ENCODE data around the gene TAP2. TPM values are rescaled to one million over a fixed set of nuclear protein-coding genes. Genes with fewer than 3 reads are reported as not detected.

Gene TAP2
- total and polyA plus RNA-seq, 8 donors, result 5.0 to 23.1 (median 12.2) TPM

GRCh38 chr6:32868257-32868788 is 29.8 kb upstream of the TAP2 start:
- Histone ChIP-seq H3K36me3 (no peaks in the 10 kb centered on the region), H3K9me3 (no peaks in the 10 kb centered on the region), H3K4me3 (no peak overlapping the region), H3K4me1 (no peaks in the 10 kb centered on the region), H3K27me3 (no peaks in the 10 kb centered on the region), H3K27ac (no peak overlapping the region)
- TF ChIP-seq, protein P1, sequence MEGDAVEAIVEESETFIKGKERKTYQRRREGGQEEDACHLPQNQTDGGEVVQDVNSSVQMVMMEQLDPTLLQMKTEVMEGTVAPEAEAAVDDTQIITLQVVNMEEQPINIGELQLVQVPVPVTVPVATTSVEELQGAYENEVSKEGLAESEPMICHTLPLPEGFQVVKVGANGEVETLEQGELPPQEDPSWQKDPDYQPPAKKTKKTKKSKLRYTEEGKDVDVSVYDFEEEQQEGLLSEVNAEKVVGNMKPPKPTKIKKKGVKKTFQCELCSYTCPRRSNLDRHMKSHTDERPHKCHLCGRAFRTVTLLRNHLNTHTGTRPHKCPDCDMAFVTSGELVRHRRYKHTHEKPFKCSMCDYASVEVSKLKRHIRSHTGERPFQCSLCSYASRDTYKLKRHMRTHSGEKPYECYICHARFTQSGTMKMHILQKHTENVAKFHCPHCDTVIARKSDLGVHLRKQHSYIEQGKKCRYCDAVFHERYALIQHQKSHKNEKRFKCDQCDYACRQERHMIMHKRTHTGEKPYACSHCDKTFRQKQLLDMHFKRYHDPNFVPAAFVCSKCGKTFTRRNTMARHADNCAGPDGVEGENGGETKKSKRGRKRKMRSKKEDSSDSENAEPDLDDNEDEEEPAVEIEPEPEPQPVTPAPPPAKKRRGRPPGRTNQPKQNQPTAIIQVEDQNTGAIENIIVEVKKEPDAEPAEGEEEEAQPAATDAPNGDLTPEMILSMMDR (IDR thresholded peaks at IDR 0.05), result peak; percentile 84 to 94 (median 91)
- peak in 5 of 6 donors; percentile 59 to 91 (median 76) for DNase-seq
- 7 to 8% methylated on average over 5 of the region's 5 CpGs for WGBS, 2 donors
- peak; percentile 72 to 92 (median 90) for ATAC-seq
- intact Hi-C loops (cut with DNase I), result loop anchor here in 1 of 3 donors (5.0 kb wide), 1 partner anchor 41 kb away; no protein-coding TSS in a partner anchor
- FAIRE-seq, result peak; percentile 93

- no peak for DNase-seq
- Histone ChIP-seq H3K4me3 (no peak overlapping the region), H3K27ac (no peak overlapping the region), H3K9me3 (no peaks in the 10 kb centered on the region), H3K36me3 (no peaks in the 10 kb centered on the region), H3K4me1 (no peaks in the 10 kb centered on the region), H3K27me3 (no peaks in the 10 kb centered on the region)
- FAIRE-seq, result no peak
- TF ChIP-seq, protein P1 (IDR thresholded peaks at IDR 0.05), result no peak
- peak in 1 of 4 donors; percentile 19 for ATAC-seq
- 15 to 17% methylated on average over 8 of the region's 8 CpGs for WGBS, 2 donors
- intact Hi-C loops (cut with DNase I), result loop anchor here in 1 of 3 donors (5.0 kb wide), 1 partner anchor 40 kb away; no protein-coding TSS in a partner anchor
Observed at GRCh38 chr6:32867554-32868256, 29.2 kb upstream of the TAP2 start.

DNA sequence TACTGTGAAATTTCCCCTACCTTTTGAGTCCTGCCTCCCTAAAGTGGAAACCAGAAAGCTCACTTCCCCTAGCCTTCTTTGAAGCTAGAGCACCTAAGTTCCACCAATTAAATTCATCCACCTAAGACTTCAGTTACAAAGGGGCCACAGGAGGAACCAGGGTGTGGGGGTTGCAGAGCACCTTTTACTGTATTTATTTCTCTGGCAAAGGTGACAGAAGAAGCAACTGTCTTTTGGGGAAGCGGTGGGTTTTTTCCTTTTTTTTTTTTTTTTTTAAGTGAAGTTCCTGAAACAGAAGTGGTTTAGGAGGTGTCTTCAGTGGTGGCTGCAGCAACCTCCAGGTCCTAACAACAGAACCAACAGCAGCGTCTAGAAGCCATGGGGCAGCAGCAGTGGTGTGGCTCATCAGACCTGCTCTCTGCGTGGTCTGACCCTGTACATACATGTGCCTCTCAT is 28.5 kb upstream of the TAP2 start:
- Histone ChIP-seq H3K27ac (no peak overlapping the region), H3K4me3 (no peak overlapping the region), H3K4me1 (peaks cover 0 to 1% (median under 1%) of the 10 kb centered on the region in 3 donors), H3K36me3 (no peaks in the 10 kb centered on the region), H3K27me3 (no peaks in the 10 kb centered on the region), H3K9me3 (no peaks in the 10 kb centered on the region)
- FAIRE-seq, result no peak
- WGBS, 2 donors, result 53 to 79% methylated on average over 3 of the region's 3 CpGs
- DNase-seq, result no peak
- intact Hi-C loops (cut with DNase I), result loop anchor here in 1 of 3 donors (5.0 kb wide), 1 partner anchor 40 kb away; no protein-coding TSS in a partner anchor
- ATAC-seq, result no peak
- TF ChIP-seq, protein P1 (IDR thresholded peaks at IDR 0.05), result no peak

- TF ChIP-seq, protein P1 (IDR thresholded peaks at IDR 0.05), result no peak
- intact Hi-C loops (cut with DNase I), result loop anchor here in 1 of 3 donors (5.0 kb wide), 1 partner anchor 39 kb away; no protein-coding TSS in a partner anchor
- 49 to 58% methylated on average over 10 of the region's 10 CpGs for WGBS, 2 donors
- FAIRE-seq (no peak), ATAC-seq (no peak), DNase-seq (no peak)
- no peak overlapping the region for H3K4me3 ChIP-seq
- peaks cover 0 to 5% (median 3%) of the 10 kb centered on the region in 3 donors for H3K4me1 ChIP-seq
- H3K27ac ChIP-seq, result no peak overlapping the region
- no peaks in the 10 kb centered on the region for H3K27me3 ChIP-seq
- H3K36me3 ChIP-seq, result no peaks in the 10 kb centered on the region
- no peaks in the 10 kb centered on the region for H3K9me3 ChIP-seq
Observed at GRCh38 chr6:32865724-32866443, 27.3 kb upstream of the TAP2 start.

Measured in pancreas (tissue), 10 donors.